Measurements from ENCODE around the gene LEFTY1.
"Not testable (repeated sequence)": the region's sequence is repeated elsewhere in the genome, so short reads cannot be mapped to it uniquely, and the experiment has no call there.

The LEFTY1 gene, protein sequence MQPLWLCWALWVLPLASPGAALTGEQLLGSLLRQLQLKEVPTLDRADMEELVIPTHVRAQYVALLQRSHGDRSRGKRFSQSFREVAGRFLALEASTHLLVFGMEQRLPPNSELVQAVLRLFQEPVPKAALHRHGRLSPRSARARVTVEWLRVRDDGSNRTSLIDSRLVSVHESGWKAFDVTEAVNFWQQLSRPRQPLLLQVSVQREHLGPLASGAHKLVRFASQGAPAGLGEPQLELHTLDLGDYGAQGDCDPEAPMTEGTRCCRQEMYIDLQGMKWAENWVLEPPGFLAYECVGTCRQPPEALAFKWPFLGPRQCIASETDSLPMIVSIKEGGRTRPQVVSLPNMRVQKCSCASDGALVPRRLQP

DNA sequence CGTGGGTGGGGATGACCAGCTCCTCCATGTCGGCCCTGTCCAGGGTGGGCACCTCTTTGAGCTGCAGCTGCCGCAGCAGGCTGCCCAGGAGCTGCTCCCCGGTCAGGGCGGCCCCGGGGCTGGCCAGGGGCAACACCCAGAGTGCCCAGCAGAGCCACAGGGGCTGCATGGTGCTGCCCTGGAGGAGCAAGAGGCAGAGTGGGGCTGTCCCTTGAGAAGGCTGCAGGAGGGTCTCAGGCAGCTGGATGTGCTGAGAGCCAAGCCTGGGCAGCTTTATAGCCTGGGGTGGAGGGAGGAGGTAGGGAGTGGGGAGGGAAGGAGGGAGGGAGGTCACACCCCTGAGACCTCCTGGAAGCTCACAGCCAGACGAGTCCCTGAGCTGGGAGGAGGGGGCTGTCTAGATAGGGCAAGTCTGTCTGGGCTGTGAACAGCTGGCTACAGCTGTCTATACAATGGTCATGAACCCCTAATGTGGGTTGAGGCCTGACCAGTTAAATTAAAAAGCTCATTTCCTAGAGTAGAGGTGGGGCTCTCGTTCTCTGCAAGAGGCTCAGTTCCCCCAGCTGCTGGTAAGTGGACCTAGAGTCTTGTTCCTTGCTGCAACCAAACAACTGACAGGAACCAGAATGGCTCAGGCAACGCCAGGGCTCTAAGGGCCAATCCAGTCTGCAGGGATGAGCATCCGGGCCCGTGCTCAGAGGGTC lies at the start of gene LEFTY1:
Gene LEFTY1 (minus strand): TSS at position 249 of the 704 bp plus-strand sequence. CDS start 80 bp downstream, at position 169.
- DNase-seq (ENCODE audit: low spot score), result no peak

GRCh38 chr1:225937048-225937968 lies 48.4 kb upstream of the LEFTY1 start:
- no peak for DNase-seq (ENCODE audit: low spot score)

DNA sequence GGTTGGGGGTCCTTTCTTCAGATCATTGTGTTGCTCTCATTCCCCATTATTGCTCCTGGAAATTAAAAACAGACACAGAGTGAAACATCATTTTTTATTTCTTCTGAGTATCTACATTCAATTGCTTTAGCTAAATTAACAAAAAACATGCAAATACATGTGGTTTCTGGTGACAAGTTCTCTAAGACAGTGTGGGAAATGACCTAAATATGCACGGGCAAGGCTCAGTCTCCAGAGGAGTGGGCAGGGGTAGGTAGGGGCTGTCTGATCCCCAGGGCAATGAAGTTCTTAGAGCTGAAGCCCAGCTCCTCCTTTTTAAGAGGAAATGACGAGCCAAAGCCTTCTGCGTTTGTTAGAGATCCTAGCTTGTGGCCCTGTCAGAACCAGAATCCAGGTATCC lies 47.6 kb upstream of the LEFTY1 start:
- DNase-seq (ENCODE audit: low spot score), result no peak

- not testable (repeated sequence) for DNase-seq (ENCODE audit: low spot score)
These were observed 47.1 kb upstream of the LEFTY1 start for GRCh38 chr1:225936086-225936485.

DNA sequence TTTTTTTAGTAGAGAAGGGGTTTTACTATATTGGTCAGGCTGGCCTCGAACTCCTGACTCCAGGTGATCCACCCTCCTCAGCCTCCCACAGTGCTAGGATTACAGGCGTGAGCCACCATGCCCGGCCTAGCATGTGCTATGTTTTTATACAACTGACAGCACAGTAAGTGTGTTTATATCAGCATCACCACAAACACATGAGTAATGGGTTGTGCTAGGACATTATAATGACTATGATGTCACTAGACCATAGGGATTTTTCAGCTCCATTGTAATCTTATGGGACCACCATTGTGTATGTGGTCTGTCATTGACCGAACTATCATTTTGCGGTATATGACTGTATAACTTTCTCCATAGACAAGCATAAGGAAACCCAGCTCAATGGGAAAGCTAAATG lies 45.8 kb upstream of the LEFTY1 start:
- DNase-seq (ENCODE audit: low spot score), result no peak

GRCh38 chr1:225933072-225933471 lies 44.1 kb upstream of the LEFTY1 start:
- no peak for DNase-seq (ENCODE audit: low spot score)

- no peak for DNase-seq (ENCODE audit: low spot score)
These were observed 42.6 kb upstream of the LEFTY1 start for GRCh38 chr1:225931270-225932136.

DNA sequence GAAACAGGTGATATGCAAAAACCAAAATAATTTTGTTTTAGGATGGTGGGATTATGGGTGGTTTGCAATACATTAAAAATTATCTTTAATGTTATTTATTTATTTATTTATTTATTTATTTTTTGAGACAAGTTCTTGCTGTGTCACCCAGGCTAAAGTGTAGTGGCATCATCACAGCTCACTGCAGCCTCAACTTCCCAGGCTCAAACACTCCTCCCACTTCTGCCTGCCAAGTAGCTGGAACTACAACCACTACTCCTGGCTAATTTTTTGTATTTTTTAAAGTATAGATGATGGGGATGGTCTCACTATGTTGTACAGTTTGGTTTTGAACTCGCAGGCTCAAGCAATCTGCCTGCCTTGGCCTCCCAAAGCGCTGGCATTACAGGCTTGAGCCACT lies 41.6 kb upstream of the LEFTY1 start:
- DNase-seq (ENCODE audit: low spot score), result no peak

- DNase-seq (ENCODE audit: low spot score), result not testable (repeated sequence)
These were observed 40.5 kb upstream of the LEFTY1 start for GRCh38 chr1:225929462-225929861.

- no peak for DNase-seq (ENCODE audit: low spot score)
These were observed 39.5 kb upstream of the LEFTY1 start for GRCh38 chr1:225928186-225929175.

DNA sequence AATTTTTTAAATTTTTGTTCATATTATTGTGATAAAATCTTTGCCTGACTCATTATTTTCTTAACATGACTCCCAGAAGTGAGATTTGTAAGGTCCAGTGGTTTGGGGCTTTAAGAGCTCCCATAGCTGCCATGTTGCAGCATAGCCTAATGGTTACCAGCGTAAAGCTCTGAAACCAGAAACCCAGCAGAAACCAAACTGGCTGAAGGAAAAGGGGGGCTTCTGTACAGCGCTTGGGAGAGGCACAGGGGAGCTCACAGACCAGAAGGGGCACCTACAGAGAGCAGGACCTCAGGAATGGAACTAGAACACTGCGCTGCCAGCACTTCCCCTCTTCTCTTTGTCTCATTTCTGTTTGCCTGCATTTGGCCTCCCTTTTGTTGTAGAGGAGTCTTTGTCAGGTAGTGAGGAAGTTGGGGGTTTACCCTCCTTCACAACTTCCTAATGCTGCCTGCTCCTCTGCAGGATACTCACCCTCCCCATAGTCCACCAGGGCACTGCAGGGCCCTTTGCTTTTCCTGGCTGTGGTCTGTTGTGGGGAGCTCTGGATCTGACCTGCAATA lies 37.7 kb upstream of the LEFTY1 start:
- DNase-seq (ENCODE audit: low spot score), result no peak

DNA sequence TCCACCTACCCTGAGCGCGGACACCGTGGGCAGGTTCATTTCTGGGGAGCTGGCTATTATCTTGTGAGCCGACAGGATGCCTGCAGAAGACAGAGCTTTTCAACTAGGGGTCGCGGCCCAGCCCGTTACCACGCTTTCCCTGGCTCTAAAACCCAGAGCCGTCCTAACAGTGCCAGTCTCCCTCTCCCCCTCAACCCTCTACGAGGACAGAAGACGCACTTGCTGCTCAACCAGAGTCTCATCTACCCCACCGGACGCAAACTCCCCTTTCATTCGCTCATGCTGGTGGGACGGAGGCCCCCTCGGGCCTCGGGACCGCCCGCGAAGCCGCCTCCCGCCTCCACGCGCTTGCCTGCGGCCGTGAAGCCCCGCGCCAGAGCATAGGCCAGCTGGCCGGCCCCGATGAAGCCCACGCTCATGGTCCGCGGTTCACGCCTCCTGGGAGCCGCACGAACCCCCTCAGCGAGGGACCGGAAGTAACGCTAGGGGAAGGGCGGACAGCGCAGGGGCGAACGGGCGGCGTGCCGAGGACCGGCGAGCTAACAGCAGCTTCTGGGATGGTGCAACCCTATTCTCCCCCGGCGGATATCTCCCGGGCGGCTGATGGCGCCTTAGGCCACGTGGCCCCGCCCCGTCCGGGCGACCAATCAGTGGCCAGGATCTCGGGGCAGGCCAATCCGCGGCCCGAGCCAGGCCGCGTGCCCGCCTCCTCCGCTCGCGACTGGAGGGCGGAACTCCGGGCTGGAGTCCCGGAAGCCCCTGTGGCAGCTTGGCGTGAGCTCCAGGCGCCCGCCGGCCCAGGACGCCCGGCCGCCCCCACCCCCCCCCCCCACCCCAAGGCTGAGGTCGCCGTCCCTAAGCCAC lies 35.0 kb upstream of the LEFTY1 start, which contains the start of gene PYCR2:
Gene PYCR2 (minus strand): TSS at position 559 of the 864 bp plus-strand sequence. CDS start 140 bp downstream, at position 419.
- peak; percentile 96 for DNase-seq (ENCODE audit: low spot score)

- no peak for DNase-seq (ENCODE audit: low spot score)
These were observed 34.4 kb upstream of the LEFTY1 start for GRCh38 chr1:225923381-225923691.

- no peak for DNase-seq (ENCODE audit: low spot score)
These were observed 33.1 kb upstream of the LEFTY1 start for GRCh38 chr1:225921734-225922709.

- DNase-seq (ENCODE audit: low spot score), result peak; percentile 93
These were observed 31.0 kb upstream of the LEFTY1 start for GRCh38 chr1:225919906-225920305.

- DNase-seq (ENCODE audit: low spot score), result no peak
These were observed 29.3 kb upstream of the LEFTY1 start for GRCh38 chr1:225918280-225918679.

DNA sequence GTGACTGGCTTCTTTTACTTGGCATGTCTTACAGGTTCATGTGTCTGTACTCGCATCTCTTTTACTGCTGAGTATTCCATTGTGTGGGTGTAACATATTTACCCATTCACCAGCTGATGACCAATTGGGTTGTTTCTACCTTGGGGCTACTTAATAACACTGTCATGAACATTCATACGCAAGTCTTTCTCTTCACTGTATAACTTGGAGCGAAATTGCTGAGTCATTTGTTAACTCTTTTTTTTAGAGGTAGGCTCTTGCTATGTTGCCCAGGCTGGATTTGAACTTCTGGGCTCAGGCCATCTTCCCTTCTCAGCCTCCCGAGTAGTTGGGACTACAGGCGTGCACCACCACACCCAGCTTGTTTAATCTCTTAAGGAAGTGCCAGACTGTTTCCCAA lies 28.6 kb upstream of the LEFTY1 start:
- DNase-seq (ENCODE audit: low spot score), result no peak

GRCh38 chr1:225917101-225917500 lies 28.2 kb upstream of the LEFTY1 start:
- DNase-seq (ENCODE audit: low spot score), result no peak

Measured in putamen (tissue), 1 donor.